K562 (cell line): ENCODE data around the gene GJD2. TPM values are rescaled to one million over a fixed set of nuclear protein-coding genes. Genes with fewer than 3 reads are reported as not detected.

Experiments used
- ATAC-seq: fragments of 200-7000 bp; cut with Tn5 transposase; 3 replicates; pipeline ENCODE4 v1.9.1; 2020; ENCODE audit warnings: moderate library complexity
- BruUV-seq: library from RNA; stranded (reverse); fragments of 400-500 nt; replicated peaks from 2 replicates; lab custom pipeline; 2021; lab: Mats Ljungman, UMichigan
- CTCF ChIA-PET: fragments of 300-600 bp; formaldehyde crosslinking; extraction: SDS; loops from one replicate; lab custom pipeline; 2021; ENCODE audit warnings: low intra/inter-chr PET ratio; lab: Yijun Ruan, JAX
- POLR2A ChIA-PET: fragments of 300-600, 350-650 bp; sonication (Branson Sonifier 250); formaldehyde crosslinking; extraction: SDS; loops from one replicate; lab custom pipeline; 2021; ENCODE audit warnings: antibody characterized with exemption, inconsistent platforms; lab: Yijun Ruan, JAX
- DNase-seq, 4 experiments: peaks; one replicate each; pipeline versions ENCODE4 v3.0.0 to v3.0.0-alpha.2; 2011 to 2018; ENCODE audit warnings: low spot score in 3 of 4, mixed read lengths in 3 of 4; ENCODE audit errors: extremely low read depth in 1 of 4
- FAIRE-seq: peaks from 2 replicates; lab custom pipeline; 2011; peaks lifted over from hg19 to GRCh38; lab: Jason Lieb, UNC
- H2AFZ ChIP-seq: 2 replicates; pipeline ENCODE4 v1.6.0; 2011; ENCODE audit warnings: low read depth, low read length, control low read depth, inconsistent platforms
- H3K27ac ChIP-seq: fragments of 200-600 bp; 3 replicates; pipeline ENCODE4 v1.8.0; 2011; ENCODE audit warnings: low read depth, mild to moderate bottlenecking, control low read depth, inconsistent platforms, low read length, moderate library complexity, mixed read lengths; ENCODE audit errors: extremely low read depth
- H3K27me3 ChIP-seq, 2 experiments: fragments of 300-600 bp in 1 of 2; 2 replicates in 1 of 2; 3 replicates in 1 of 2; pipeline versions ENCODE4 v1.6.0 to v1.8.0; 2011; ENCODE audit warnings: inconsistent platforms in 2 of 2, low read length in 2 of 2, mild to moderate bottlenecking in 1 of 2, mixed read lengths in 1 of 2, moderate library complexity in 1 of 2; ENCODE audit not compliant: control insufficient read depth in 2 of 2, insufficient read depth in 2 of 2
- H3K36me3 ChIP-seq: fragments of 300-600 bp; 3 replicates; pipeline ENCODE4 v1.8.0; 2011; ENCODE audit warnings: mild to moderate bottlenecking, low read length, inconsistent platforms; ENCODE audit not compliant: control insufficient read depth, insufficient read depth
- H3K4me1 ChIP-seq, 2 experiments: fragments of 200-600 bp in 1 of 2; replicated peaks in 1 of 2; 2 replicates in 1 of 2; 3 replicates in 1 of 2; pipeline versions ENCODE4 v1.5.1 to v1.8.0; 2011; ENCODE audit warnings: inconsistent platforms in 2 of 2, low read length in 2 of 2, mild to moderate bottlenecking in 1 of 2, mixed read lengths in 1 of 2, moderate library complexity in 1 of 2; ENCODE audit not compliant: control insufficient read depth in 2 of 2, insufficient read depth in 2 of 2
- H3K4me2 ChIP-seq: 2 replicates; pipeline ENCODE4 v1.6.1; 2011; ENCODE audit warnings: low read length, control low read depth, inconsistent platforms, mixed read lengths; ENCODE audit not compliant: insufficient read depth
- H3K4me3 ChIP-seq: fragments of 200-600 bp; sonication (generic), shearing (Covaris generic); 2 replicates; pipeline ENCODE4 v1.5.1; 2016; ENCODE audit warnings: control low read depth, inconsistent platforms
- H3K79me2 ChIP-seq: fragments of 200-600 bp; 3 replicates; pipeline ENCODE4 v1.8.0; 2011; ENCODE audit warnings: low read length, inconsistent platforms; ENCODE audit not compliant: control insufficient read depth, insufficient read depth
- H3K9ac ChIP-seq, 2 experiments: 2 replicates each; pipeline versions ENCODE4 v1.6.0 to v1.6.1; 2011; ENCODE audit warnings: low read depth in 2 of 2, low read length in 2 of 2, control low read depth in 1 of 2, inconsistent platforms in 1 of 2, mild to moderate bottlenecking in 1 of 2, mixed read lengths in 1 of 2; ENCODE audit not compliant: insufficient read depth in 1 of 2
- H3K9me1 ChIP-seq: one replicate; pipeline ENCODE4 v1.6.0; 2011; ENCODE audit warnings: inconsistent platforms, mild to moderate bottlenecking, low read length, moderate library complexity; ENCODE audit not compliant: control insufficient read depth, insufficient read depth
- H3K9me3 ChIP-seq: replicated peaks from 2 replicates; pipeline ENCODE4 v1.5.1; 2011; ENCODE audit warnings: low read depth, low read length, inconsistent platforms; ENCODE audit not compliant: control insufficient read depth, insufficient read depth
- H4K20me1 ChIP-seq: replicated peaks from 2 replicates; pipeline ENCODE4 v1.6.1; 2011; ENCODE audit warnings: low read length, inconsistent platforms, mixed read lengths; ENCODE audit not compliant: control insufficient read depth, insufficient read depth
- POLR2AphosphoS5 ChIP-seq: IDR thresholded peaks from 2 replicates; pipeline ENCODE4 v1.6.1; 2011; ENCODE audit warnings: mild to moderate bottlenecking, low read depth, low read length, moderate library complexity; ENCODE audit not compliant: control insufficient read depth, insufficient read depth
- RCOR1 ChIP-seq, 2 experiments: IDR thresholded peaks; 2 replicates each; pipeline ENCODE4 v1.6.1; 2012; ENCODE audit warnings: low read depth in 2 of 2, low read length in 2 of 2, borderline replicate concordance in 1 of 2, improper control_type of control experiment in 1 of 2
- SOX6 ChIP-seq: fragments of 450-650 bp; IDR thresholded peaks from 2 replicates; pipeline ENCODE4 v1.6.1; 2014; ENCODE audit warnings: mild to moderate bottlenecking
- U2AF1 ChIP-seq: fragments of 200-400 bp; formaldehyde crosslinking; optimal IDR thresholded peaks from 2 replicates; pipeline ENCODE3; 2017; ENCODE audit warnings: mild to moderate bottlenecking, low read depth, low read length, moderate library complexity
- ZNF766 ChIP-seq: fragments of 200-800 bp; sonication (Bioruptor generic); conservative IDR thresholded peaks from 2 replicates; pipeline ENCODE4 v1.6.1; 2016; ENCODE audit warnings: missing genetic modification characterization, missing compliant biosample characterization
- WGBS: fragments of 100-300 bp; shearing (Covaris generic); methylation state at CpG from one replicate; pipeline ENCODE4 v1.1.6; 2016; ENCODE audit warnings: low coverage, mixed read lengths; ENCODE audit not compliant: insufficient coverage; ENCODE audit errors: missing lambda C conversion rate; 5-methylcytosine and 5-hydroxymethylcytosine counted together
- in situ Hi-C: fragments of 300-500 bp; cut with MboI; formaldehyde crosslinking; loops from 4 replicates; pipeline ENCODE4 v1.15.0; 2018; ENCODE audit warnings: inconsistent platforms, mixed read lengths
- intact Hi-C: fragments of 100-400 bp; cut with micrococcal nuclease; formaldehyde crosslinking; loops from 2 replicates; pipeline ENCODE4 v1.14.2; 2022
- polyA plus RNA-seq, 8 experiments: library from polyadenylated mRNA; depleted of rRNA in 4 of 8; stranded (reverse) in 5 of 8; unstranded in 3 of 8; fragments of >200 nt; fragmentation: Nextera tagmentation in 2 of 8; fragmentation: Illumina TruSeq in 1 of 8; extraction: Ambion mirVana in 2 of 8; extraction: Trizol in 1 of 8; gene quantifications; 2 replicates each; pipeline versions ENCODE4 v1.2.1 to v1.2.3, GENCODE V29; 2011 to 2014; ENCODE audit warnings: inconsistent platforms in 1 of 8, missing spikeins in 1 of 8
- total RNA-seq, 7 experiments: library from RNA; depleted of rRNA in 6 of 7; stranded (reverse); fragments of >200 nt in 6 of 7; fragmentation: Illumina TruSeq in 2 of 7; extraction: Trizol in 2 of 7; gene quantifications; 2 replicates each; pipeline versions ENCODE4 v1.2.1 to v1.2.3, GENCODE V29; 2011 to 2021; ENCODE audit warnings: low replicate concordance in 1 of 7
- TF ChIP-seq, protein P1 (sequence below): fragments of 450-650 bp; IDR thresholded peaks from 2 replicates; pipeline ENCODE4 v1.6.1; 2017; ENCODE audit warnings: mild to moderate bottlenecking, moderate library complexity
- TF ChIP-seq, protein P2 (sequence below), 2 experiments: IDR thresholded peaks; 2 replicates each; pipeline ENCODE4 v1.6.1; 2011; ENCODE audit warnings: borderline replicate concordance in 1 of 2, control low read depth in 1 of 2, low read depth in 1 of 2, low read length in 1 of 2, mild to moderate bottlenecking in 1 of 2, mixed read lengths in 1 of 2, moderate library complexity in 1 of 2; ENCODE audit not compliant: insufficient read depth in 1 of 2, insufficient read length in 1 of 2, poor library complexity in 1 of 2, severe bottlenecking in 1 of 2; ENCODE audit errors: extremely low read depth in 1 of 2
- TF ChIP-seq, protein P3 (sequence below): fragments of 250-450 bp; sonication (Bioruptor Pico); IDR thresholded peaks from 2 replicates; pipeline ENCODE4 v1.8.0; 2022; ENCODE audit warnings: moderate library complexity, mild to moderate bottlenecking, inconsistent platforms
- TF ChIP-seq, protein P4 (sequence below): IDR thresholded peaks from 2 replicates; pipeline ENCODE4 v1.6.1; 2011; ENCODE audit warnings: borderline replicate concordance, low read depth, mild to moderate bottlenecking, moderate library complexity, low read length; ENCODE audit not compliant: insufficient read depth, poor library complexity, severe bottlenecking

GJD2 gene
- total and polyA plus RNA-seq, 9 of the 15 experiments (the other 6 are each of a cell fraction or from before 2014, with no cell fraction given): not detected

DNA sequence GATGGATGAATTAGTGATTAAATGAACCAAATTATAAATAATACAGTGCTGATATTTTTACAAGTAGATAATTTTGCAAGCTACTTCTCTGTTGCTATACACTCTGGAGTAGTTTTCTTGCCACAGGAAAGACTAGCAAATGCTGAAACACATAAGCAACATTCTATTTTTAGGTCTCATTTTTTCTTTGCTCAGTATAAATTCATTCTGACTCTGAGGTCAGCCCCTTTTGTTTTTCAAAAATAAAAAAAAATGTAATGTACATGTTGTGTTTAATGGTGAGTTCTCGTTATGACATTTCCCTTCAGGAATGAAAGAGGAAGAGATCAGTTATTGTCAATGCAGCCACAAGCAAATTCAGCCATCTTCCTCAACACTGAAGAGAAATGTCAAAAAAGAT lies 24.9 kb downstream of the GJD2 start:
- DNase-seq (no peak), FAIRE-seq (no peak), ATAC-seq (no peak)
- Histone ChIP-seq H3K79me2 (no peaks in the 10 kb centered on the region), H3K9me3 (no peaks in the 10 kb centered on the region), H3K4me1 (no peaks in the 10 kb centered on the region), H2AFZ (no peak overlapping the region), H3K27ac (no peak overlapping the region), H3K4me2 (no peak overlapping the region), H3K27me3 (no peaks in the 10 kb centered on the region), H3K36me3 (no peaks in the 10 kb centered on the region), H4K20me1 (no peaks in the 10 kb centered on the region)
- 5% methylated on average over 1 of the region's 1 CpG for WGBS
- no TSS peak for BruUV-seq
- CTCF ChIA-PET: no interaction called here
- POLR2A ChIA-PET: no interaction called here
- TF ChIP-seq, protein P1, sequence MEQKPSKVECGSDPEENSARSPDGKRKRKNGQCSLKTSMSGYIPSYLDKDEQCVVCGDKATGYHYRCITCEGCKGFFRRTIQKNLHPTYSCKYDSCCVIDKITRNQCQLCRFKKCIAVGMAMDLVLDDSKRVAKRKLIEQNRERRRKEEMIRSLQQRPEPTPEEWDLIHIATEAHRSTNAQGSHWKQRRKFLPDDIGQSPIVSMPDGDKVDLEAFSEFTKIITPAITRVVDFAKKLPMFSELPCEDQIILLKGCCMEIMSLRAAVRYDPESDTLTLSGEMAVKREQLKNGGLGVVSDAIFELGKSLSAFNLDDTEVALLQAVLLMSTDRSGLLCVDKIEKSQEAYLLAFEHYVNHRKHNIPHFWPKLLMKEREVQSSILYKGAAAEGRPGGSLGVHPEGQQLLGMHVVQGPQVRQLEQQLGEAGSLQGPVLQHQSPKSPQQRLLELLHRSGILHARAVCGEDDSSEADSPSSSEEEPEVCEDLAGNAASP: no peak
- no peak for TF ChIP-seq U2AF1
- TF ChIP-seq ZNF766 (CRISPR knock-in tag): no peak
- no peak for TF ChIP-seq RCOR1 (IDR thresholded peaks at IDR 0.05; ENCODE audit: borderline replicate concordance in 1 of 2, low read depth in 2 of 2, low read length in 2 of 2)
- TF ChIP-seq POLR2AphosphoS5: no peak
- TF ChIP-seq, protein P2, sequence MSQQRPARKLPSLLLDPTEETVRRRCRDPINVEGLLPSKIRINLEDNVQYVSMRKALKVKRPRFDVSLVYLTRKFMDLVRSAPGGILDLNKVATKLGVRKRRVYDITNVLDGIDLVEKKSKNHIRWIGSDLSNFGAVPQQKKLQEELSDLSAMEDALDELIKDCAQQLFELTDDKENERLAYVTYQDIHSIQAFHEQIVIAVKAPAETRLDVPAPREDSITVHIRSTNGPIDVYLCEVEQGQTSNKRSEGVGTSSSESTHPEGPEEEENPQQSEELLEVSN (IDR thresholded peaks at IDR 0.05; ENCODE audit: borderline replicate concordance in 1 of 2, extremely low read depth in 1 of 2, insufficient read depth in 1 of 2, insufficient read length in 1 of 2, low read depth in 1 of 2, low read length in 1 of 2, poor library complexity in 1 of 2, severe bottlenecking in 1 of 2): no peak
- TF ChIP-seq SOX6: no peak
- TF ChIP-seq, protein P3, sequence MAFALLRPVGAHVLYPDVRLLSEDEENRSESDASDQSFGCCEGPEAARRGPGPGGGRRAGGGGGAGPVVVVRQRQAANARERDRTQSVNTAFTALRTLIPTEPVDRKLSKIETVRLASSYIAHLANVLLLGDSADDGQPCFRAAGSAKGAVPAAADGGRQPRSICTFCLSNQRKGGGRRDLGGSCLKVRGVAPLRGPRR: no peak
- TF ChIP-seq, protein P4, sequence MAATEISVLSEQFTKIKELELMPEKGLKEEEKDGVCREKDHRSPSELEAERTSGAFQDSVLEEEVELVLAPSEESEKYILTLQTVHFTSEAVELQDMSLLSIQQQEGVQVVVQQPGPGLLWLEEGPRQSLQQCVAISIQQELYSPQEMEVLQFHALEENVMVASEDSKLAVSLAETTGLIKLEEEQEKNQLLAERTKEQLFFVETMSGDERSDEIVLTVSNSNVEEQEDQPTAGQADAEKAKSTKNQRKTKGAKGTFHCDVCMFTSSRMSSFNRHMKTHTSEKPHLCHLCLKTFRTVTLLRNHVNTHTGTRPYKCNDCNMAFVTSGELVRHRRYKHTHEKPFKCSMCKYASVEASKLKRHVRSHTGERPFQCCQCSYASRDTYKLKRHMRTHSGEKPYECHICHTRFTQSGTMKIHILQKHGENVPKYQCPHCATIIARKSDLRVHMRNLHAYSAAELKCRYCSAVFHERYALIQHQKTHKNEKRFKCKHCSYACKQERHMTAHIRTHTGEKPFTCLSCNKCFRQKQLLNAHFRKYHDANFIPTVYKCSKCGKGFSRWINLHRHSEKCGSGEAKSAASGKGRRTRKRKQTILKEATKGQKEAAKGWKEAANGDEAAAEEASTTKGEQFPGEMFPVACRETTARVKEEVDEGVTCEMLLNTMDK: no peak
- TF ChIP-seq, all 486 proteins: peak for 0
- no peaks in the 10 kb centered on the region for H3K9me1 ChIP-seq
- in situ Hi-C loops (no loop called here), intact Hi-C loops (no loop called here)
- no peak overlapping the region for H3K4me3 ChIP-seq
- H3K9ac ChIP-seq: no peak overlapping the region
